ENCODE data around the gene APOD. TPM values are rescaled to one million over a fixed set of nuclear protein-coding genes. Genes with fewer than 3 reads are reported as not detected.
"Not testable (repeated sequence)": the region's sequence is repeated elsewhere in the genome, so short reads cannot be mapped to it uniquely, and the experiment has no call there.

Gene APOD
- total RNA-seq, 1 donor from 2014 or later = 1.3 TPM

DNA sequence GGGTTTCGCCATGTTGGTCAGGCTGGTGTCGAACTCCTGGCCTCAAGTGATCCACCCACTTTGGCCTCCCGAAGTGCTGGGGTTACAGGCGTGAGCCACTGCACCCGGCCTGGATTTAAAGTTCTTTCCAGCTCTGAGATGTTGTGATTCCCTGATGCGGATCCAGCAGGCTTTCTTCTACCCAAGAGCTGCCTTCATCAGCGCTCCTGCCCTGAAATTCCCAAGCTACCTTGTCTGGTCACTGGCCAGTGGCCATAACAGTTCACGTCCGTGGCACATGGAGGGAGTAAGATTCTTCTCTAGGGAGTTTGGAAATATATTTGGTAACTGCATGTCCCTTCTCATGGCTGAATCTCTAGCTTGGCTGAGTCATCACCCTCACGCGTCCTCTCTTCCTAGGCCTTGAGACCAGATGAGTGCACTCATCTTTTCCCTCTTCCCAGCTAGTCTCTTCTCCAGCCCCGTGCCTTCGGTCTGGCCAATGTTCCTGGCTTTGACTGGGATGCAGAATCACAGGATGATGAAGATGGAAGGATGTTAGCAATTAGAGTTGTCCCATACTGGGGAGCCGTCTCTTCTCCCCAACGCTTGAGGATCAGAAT is 29.8 kb upstream of the APOD start:
- H3K36me3 Mint-ChIP-seq (ENCODE audit: low read depth) = peaks cover 18% of the 10 kb centered on the region
- intact Hi-C loops (cut with micrococcal nuclease) = no loop called here
- H3K4me3 Mint-ChIP-seq (ENCODE audit: low read depth) = no peak overlapping the region
- no peaks in the 10 kb centered on the region for H3K27me3 Mint-ChIP-seq (ENCODE audit: low read depth)
- H3K9me3 Mint-ChIP-seq = peaks cover 32% of the 10 kb centered on the region
- DNase-seq (ENCODE audit: low spot score) = no peak
- peaks cover 23% of the 10 kb centered on the region for H3K4me1 Mint-ChIP-seq (ENCODE audit: low read depth)
- H3K27ac Mint-ChIP-seq = no peak overlapping the region

DNA sequence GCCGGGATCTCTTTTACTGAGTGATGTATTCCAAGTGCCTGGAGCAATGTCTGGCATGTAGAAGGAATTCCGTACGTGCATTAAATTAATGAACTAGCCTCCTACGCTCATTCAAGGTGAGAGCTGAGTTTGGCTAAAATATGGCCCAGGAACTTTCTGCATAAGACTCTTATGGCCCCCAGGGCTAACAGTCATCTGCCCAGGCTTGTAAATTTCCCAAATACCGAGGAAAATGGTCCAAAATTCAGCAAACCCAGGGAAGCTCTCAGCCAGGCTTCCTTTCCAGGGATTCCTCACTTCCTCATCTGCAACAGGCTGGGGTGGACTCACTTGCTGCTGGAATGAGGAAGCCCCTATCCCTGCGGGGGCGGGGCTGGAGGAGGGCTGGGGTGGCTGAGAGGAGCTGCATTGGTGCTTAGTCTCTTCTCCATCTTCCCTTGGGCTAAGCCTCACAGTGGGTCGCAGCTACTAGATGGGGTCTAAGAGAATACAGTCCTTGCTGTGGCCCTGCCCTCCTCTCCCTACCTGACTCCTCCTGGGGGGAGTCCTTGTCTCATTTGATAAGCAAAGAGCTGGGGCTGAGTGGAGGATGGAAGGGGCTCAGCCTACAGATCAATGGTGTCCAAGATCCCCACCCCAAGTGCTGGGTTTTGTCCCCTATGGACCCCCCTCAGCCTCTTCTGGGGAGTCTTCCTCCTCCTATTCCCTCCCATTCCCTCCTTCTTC is 28.5 kb upstream of the APOD start:
- no peak for DNase-seq (ENCODE audit: low spot score)
- Mint-ChIP-seq H3K4me3 (ENCODE audit: low read depth) (no peak overlapping the region), H3K27me3 (ENCODE audit: low read depth) (no peaks in the 10 kb centered on the region), H3K36me3 (ENCODE audit: low read depth) (peaks cover 19% of the 10 kb centered on the region), H3K4me1 (ENCODE audit: low read depth) (peaks cover 23% of the 10 kb centered on the region), H3K9me3 (peaks cover 43% of the 10 kb centered on the region), H3K27ac (no peak overlapping the region)
- intact Hi-C loops (cut with micrococcal nuclease) = no loop called here

- Mint-ChIP-seq H3K4me1 (ENCODE audit: low read depth) (peaks cover 21% of the 10 kb centered on the region), H3K27me3 (ENCODE audit: low read depth) (no peaks in the 10 kb centered on the region), H3K36me3 (ENCODE audit: low read depth) (peaks cover 25% of the 10 kb centered on the region), H3K9me3 (peaks cover 67% of the 10 kb centered on the region), H3K27ac (peak overlapping the region; percentile 62), H3K4me3 (ENCODE audit: low read depth) (no peak overlapping the region)
- no peak for DNase-seq (ENCODE audit: low spot score)
- intact Hi-C loops (cut with micrococcal nuclease) = loop anchor here (2.0 kb wide), 1 partner anchor 22 kb away; no protein-coding TSS in a partner anchor
Measured at GRCh38 chr3:195609229-195609628, 25.5 kb upstream of the APOD start.

DNA sequence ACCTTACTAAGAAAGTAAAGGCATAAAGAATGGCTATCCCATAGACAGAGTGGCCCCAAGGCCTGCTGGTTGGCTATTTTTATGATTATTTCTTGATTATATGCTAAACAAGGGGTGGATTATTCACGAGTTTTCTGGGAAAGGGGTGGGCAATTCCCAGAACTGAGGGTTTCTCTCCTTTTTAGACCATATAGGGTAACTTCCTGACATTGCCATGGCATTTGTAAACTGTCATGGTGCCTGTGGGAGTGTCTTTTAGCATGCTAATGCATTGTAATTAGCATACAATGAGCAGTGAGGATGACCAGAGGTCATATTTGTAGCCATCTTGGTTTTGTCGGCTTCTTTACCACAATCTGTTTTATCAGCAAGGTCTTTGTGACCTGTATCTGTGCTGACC is 18.0 kb upstream of the APOD start:
- H3K27ac Mint-ChIP-seq; H3K27me3 Mint-ChIP-seq (ENCODE audit: low read depth); DNase-seq (ENCODE audit: low spot score); H3K4me1 Mint-ChIP-seq (ENCODE audit: low read depth); H3K4me3 Mint-ChIP-seq (ENCODE audit: low read depth); intact Hi-C loops (cut with micrococcal nuclease); H3K36me3 Mint-ChIP-seq (ENCODE audit: low read depth): not testable (repeated sequence)
- H3K9me3 Mint-ChIP-seq = peaks cover 26% of the 10 kb centered on the region

- Mint-ChIP-seq H3K4me3 (ENCODE audit: low read depth) (no peak overlapping the region), H3K27me3 (ENCODE audit: low read depth) (no peaks in the 10 kb centered on the region), H3K4me1 (ENCODE audit: low read depth) (peaks cover 2% of the 10 kb centered on the region), H3K36me3 (ENCODE audit: low read depth) (peaks cover 3% of the 10 kb centered on the region), H3K9me3 (peaks cover 22% of the 10 kb centered on the region), H3K27ac (no peak overlapping the region)
- no peak for DNase-seq (ENCODE audit: low spot score)
- intact Hi-C loops (cut with micrococcal nuclease) = no loop called here
Measured at GRCh38 chr3:195601382-195601781, 17.6 kb upstream of the APOD start.

DNA sequence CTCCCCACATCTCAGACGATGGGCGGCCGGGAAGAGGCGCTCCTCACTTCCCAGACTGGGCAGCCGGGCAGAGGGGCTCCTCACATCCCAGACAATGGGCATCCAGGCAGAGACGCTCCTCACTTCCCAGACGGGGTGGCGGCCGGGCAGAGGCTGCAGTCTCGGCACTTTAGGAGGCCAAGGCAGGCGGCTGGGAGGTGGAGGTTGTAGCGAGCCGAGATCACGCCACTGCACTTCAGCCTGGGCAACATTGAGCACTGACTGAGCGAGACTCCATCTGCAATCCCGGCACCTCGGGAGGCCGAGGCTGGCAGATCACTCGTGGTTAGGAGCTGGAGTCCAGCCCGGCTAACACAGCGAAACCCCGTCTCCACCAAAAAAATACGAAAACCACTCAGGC is 16.2 kb upstream of the APOD start:
- H3K4me3 Mint-ChIP-seq (ENCODE audit: low read depth); DNase-seq (ENCODE audit: low spot score); H3K4me1 Mint-ChIP-seq (ENCODE audit: low read depth); H3K36me3 Mint-ChIP-seq (ENCODE audit: low read depth); intact Hi-C loops (cut with micrococcal nuclease); H3K27me3 Mint-ChIP-seq (ENCODE audit: low read depth); H3K27ac Mint-ChIP-seq: not testable (repeated sequence)
- H3K9me3 Mint-ChIP-seq = peaks cover 12% of the 10 kb centered on the region

- H3K27ac Mint-ChIP-seq; intact Hi-C loops (cut with micrococcal nuclease); DNase-seq (ENCODE audit: low spot score); H3K27me3 Mint-ChIP-seq (ENCODE audit: low read depth); H3K36me3 Mint-ChIP-seq (ENCODE audit: low read depth); H3K9me3 Mint-ChIP-seq; H3K4me1 Mint-ChIP-seq (ENCODE audit: low read depth); H3K4me3 Mint-ChIP-seq (ENCODE audit: low read depth): not testable (repeated sequence)
Measured at GRCh38 chr3:195599516-195599915, 15.8 kb upstream of the APOD start.

DNA sequence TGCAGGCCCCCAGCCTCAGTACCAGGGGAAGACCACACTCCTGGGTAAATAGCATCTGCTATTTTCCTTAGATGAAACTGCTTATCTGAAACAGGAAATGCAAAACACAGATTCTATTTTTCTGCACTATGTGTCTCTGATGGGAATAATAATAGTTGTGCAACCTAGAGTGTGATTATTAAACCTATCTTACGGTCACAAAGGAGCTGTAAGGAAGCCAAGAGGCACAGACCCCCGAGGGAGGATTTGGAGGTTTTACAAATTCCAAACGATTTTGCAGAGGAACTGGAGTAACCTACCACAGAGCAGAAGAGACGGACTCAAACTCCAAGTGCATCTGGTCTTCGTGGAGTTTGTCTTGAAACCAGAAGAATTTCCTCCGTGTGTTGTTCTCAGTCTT is 14.1 kb upstream of the APOD start:
- H3K4me3 Mint-ChIP-seq (ENCODE audit: low read depth) = no peak overlapping the region
- peaks cover 2% of the 10 kb centered on the region for H3K4me1 Mint-ChIP-seq (ENCODE audit: low read depth)
- H3K9me3 Mint-ChIP-seq = peaks cover 4% of the 10 kb centered on the region
- no peak for DNase-seq (ENCODE audit: low spot score)
- intact Hi-C loops (cut with micrococcal nuclease) = no loop called here
- H3K36me3 Mint-ChIP-seq (ENCODE audit: low read depth) = no peaks in the 10 kb centered on the region
- H3K27ac Mint-ChIP-seq = no peak overlapping the region
- no peaks in the 10 kb centered on the region for H3K27me3 Mint-ChIP-seq (ENCODE audit: low read depth)

- H3K4me3 Mint-ChIP-seq (ENCODE audit: low read depth) = no peak overlapping the region
- H3K27ac Mint-ChIP-seq = no peak overlapping the region
- no peaks in the 10 kb centered on the region for H3K36me3 Mint-ChIP-seq (ENCODE audit: low read depth)
- H3K27me3 Mint-ChIP-seq (ENCODE audit: low read depth) = no peaks in the 10 kb centered on the region
- H3K9me3 Mint-ChIP-seq = peaks cover 4% of the 10 kb centered on the region
- DNase-seq (ENCODE audit: low spot score) = no peak
- H3K4me1 Mint-ChIP-seq (ENCODE audit: low read depth) = peaks cover 2% of the 10 kb centered on the region
- intact Hi-C loops (cut with micrococcal nuclease) = no loop called here
Measured at GRCh38 chr3:195597229-195597628, 13.5 kb upstream of the APOD start.

DNA sequence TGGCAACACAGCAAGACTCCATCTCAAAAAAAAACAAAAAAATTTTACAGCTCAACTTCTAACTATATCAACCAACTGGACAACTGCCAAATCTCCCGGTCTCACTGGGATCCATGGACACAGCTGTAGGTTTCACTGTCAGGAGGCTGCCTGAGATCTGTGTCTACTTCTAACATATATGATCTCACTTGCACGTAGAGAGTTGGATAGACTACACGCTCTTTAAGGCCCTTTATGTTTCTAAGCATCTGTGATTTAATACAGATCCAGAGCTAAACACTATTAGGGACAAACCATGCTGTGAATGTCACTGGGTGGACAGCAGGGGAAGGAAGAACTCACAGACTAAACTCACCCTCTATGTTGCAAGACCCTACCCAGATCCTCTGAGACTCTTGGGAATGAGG is 13.0 kb upstream of the APOD start:
- intact Hi-C loops (cut with micrococcal nuclease) = no loop called here
- H3K36me3 Mint-ChIP-seq (ENCODE audit: low read depth) = no peaks in the 10 kb centered on the region

DNA sequence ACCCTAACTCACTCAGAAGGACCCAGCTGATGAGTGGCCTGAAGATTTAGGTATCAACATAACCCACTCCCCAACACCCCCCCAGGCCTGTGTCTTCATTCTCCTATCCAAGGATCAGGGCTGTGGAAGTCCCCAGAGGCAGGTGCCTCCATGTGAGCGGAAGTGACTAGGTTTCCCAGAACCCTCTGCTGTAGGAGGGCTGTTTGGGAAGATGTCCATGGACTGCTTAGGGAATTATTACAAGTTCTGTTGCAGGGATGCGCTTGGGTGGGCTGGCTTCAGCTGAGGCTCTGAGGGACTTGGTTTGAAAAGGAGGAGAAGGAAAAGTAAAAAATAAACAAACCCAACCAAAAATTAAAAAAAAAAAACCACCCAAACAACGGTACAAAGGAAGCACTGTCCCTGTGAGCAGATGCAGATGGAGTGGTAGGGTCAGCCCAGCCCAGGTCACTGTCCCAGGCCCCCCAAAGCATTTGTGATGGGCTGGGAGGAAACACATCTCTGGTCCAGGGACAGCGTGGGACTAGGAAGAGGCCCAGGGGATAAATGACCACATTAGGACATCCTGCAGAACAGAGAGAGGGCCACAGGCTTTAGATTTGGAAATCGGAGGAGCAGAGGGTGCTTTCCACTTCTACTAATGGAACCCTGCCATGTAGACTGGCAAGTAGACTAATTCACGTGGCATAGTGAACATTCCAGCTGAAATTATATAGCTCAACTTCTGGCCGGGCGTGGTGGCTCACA is 12.2 kb upstream of the APOD start:
- H3K27me3 Mint-ChIP-seq (ENCODE audit: low read depth) = no peaks in the 10 kb centered on the region
- H3K4me1 Mint-ChIP-seq (ENCODE audit: low read depth) = peaks cover 2% of the 10 kb centered on the region
- intact Hi-C loops (cut with micrococcal nuclease) = no loop called here
- H3K4me3 Mint-ChIP-seq (ENCODE audit: low read depth) = no peak overlapping the region
- DNase-seq (ENCODE audit: low spot score) = no peak
- no peaks in the 10 kb centered on the region for H3K36me3 Mint-ChIP-seq (ENCODE audit: low read depth)
- peaks cover 4% of the 10 kb centered on the region for H3K9me3 Mint-ChIP-seq
- no peak overlapping the region for H3K27ac Mint-ChIP-seq

More for the DNA sequence above, 13.0 kb upstream of the APOD start:
- peaks cover 4% of the 10 kb centered on the region for H3K9me3 Mint-ChIP-seq
- no peak overlapping the region for H3K27ac Mint-ChIP-seq
- no peaks in the 10 kb centered on the region for H3K27me3 Mint-ChIP-seq (ENCODE audit: low read depth)
- no peak for DNase-seq (ENCODE audit: low spot score)
- H3K4me3 Mint-ChIP-seq (ENCODE audit: low read depth) = no peak overlapping the region
- H3K4me1 Mint-ChIP-seq (ENCODE audit: low read depth) = peaks cover 2% of the 10 kb centered on the region

DNA sequence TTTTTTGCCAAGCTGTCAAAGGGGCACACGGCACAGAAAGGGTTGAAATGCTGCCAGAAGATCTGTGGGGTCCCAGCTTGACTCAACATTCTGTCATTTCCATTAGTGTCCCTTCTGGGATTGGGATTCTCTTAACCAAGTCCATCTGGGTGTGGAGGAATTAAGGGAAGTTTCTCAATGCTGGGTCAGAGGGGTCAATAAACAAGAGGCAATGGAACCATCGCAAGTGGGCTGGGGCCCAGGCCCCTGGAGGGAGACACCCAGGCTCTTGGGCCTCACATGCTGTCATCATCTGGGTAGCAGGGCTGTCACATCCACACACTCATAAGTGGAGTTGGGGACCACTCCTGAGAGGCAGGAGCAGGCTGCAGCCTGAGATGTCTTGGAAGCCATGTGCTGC is 8.1 kb upstream of the APOD start:
- no peaks in the 10 kb centered on the region for H3K27me3 Mint-ChIP-seq (ENCODE audit: low read depth)
- no peak for DNase-seq (ENCODE audit: low spot score)
- H3K9me3 Mint-ChIP-seq = no peaks in the 10 kb centered on the region
- no peaks in the 10 kb centered on the region for H3K36me3 Mint-ChIP-seq (ENCODE audit: low read depth)
- H3K4me1 Mint-ChIP-seq (ENCODE audit: low read depth) = no peaks in the 10 kb centered on the region
- H3K4me3 Mint-ChIP-seq (ENCODE audit: low read depth) = no peak overlapping the region
- no peak overlapping the region for H3K27ac Mint-ChIP-seq
- intact Hi-C loops (cut with micrococcal nuclease) = no loop called here

- intact Hi-C loops (cut with micrococcal nuclease) = no loop called here
- no peak overlapping the region for H3K4me3 Mint-ChIP-seq (ENCODE audit: low read depth)
- no peaks in the 10 kb centered on the region for H3K36me3 Mint-ChIP-seq (ENCODE audit: low read depth)
- no peaks in the 10 kb centered on the region for H3K9me3 Mint-ChIP-seq
- no peak for DNase-seq (ENCODE audit: low spot score)
- H3K4me1 Mint-ChIP-seq (ENCODE audit: low read depth) = no peaks in the 10 kb centered on the region
- no peak overlapping the region for H3K27ac Mint-ChIP-seq
- no peaks in the 10 kb centered on the region for H3K27me3 Mint-ChIP-seq (ENCODE audit: low read depth)
Measured at GRCh38 chr3:195591220-195591619, 7.5 kb upstream of the APOD start.

Data from activated T-helper 2 cell treated with anti-CD3 and anti-CD28 coated beads, Interferon-gamma antibody, Interleukin-2, Interleukin-4, amounts not matched to agents 10 μg/mL and 5 μg/mL and 100 μg/mL, durations not matched to agents 14 hours and 24 hours and 36 hours (primary cell).